ENCODE data around the gene C6. TPM values are rescaled to one million over a fixed set of nuclear protein-coding genes. Genes with fewer than 3 reads are reported as not detected.

Gene C6
- total and polyA plus RNA-seq, 2 of the 8 experiments (the other 6 are each of a cell fraction or from before 2014, with no cell fraction given): not detected

- Histone ChIP-seq H3K4me3 (ENCODE audit: extremely low read depth in 1 of 4, insufficient read depth in 2 of 4, low read depth in 3 of 4, low read length in 4 of 4) (no peak overlapping the region), H3K9me3 (ENCODE audit: insufficient read depth in 2 of 2, low read depth in 1 of 2, low read length in 1 of 2) (no peaks in the 10 kb centered on the region), H3K14ac (ENCODE audit: insufficient read length) (no peak overlapping the region), H4K5ac (ENCODE audit: insufficient read length, low read depth, low read length) (no peak overlapping the region), H3K4me2 (ENCODE audit: insufficient read depth in 1 of 2, low read depth in 2 of 2, low read length in 2 of 2) (no peak overlapping the region), H3K4me1 (replicated peaks in 1 of 4; ENCODE audit: control insufficient read depth in 3 of 4, insufficient read depth in 4 of 4, low read length in 3 of 4) (no peaks in the 10 kb centered on the region), H4K8ac (ENCODE audit: extremely low read depth, insufficient read depth, low read length) (no peak overlapping the region), H3K18ac (ENCODE audit: extremely low read depth, low read length) (no peak overlapping the region), H2AK5ac (ENCODE audit: low read depth, low read length) (no peak overlapping the region), H3K79me1 (ENCODE audit: low read depth, low read length) (no peaks in the 10 kb centered on the region), H2BK20ac (ENCODE audit: low read length) (no peak overlapping the region), H2BK5ac (ENCODE audit: low read depth, low read length) (no peak overlapping the region), H3K4ac (replicated peaks; ENCODE audit: insufficient read length, low read depth, low read length) (no peak overlapping the region), H3K79me2 (ENCODE audit: control insufficient read depth in 1 of 2, insufficient read depth in 2 of 2, low read length in 2 of 2) (no peaks in the 10 kb centered on the region), H3K36me3 (ENCODE audit: control insufficient read depth in 2 of 4, insufficient read depth in 4 of 4, low read length in 3 of 4) (no peaks in the 10 kb centered on the region; a peak in 1 of 8 replicates), H3K23me2 (ENCODE audit: low read depth, low read length) (no peaks in the 10 kb centered on the region), H2BK120ac (replicated peaks; ENCODE audit: low read depth, low read length) (no peak overlapping the region), H2BK12ac (ENCODE audit: low read depth, low read length) (no peak overlapping the region), H3K9ac (replicated peaks in 1 of 4; ENCODE audit: extremely low read depth in 1 of 4, low read depth in 3 of 4, low read length in 3 of 4) (no peak overlapping the region), H3K23ac (ENCODE audit: insufficient read length) (no peak overlapping the region), H4K91ac (replicated peaks; ENCODE audit: insufficient read length, low read length) (no peak overlapping the region), H3K27ac (ENCODE audit: low read depth, low read length) (no peak overlapping the region), H4K20me1 (replicated peaks in 1 of 2; ENCODE audit: control insufficient read depth in 1 of 2, insufficient read depth in 2 of 2, low read length in 2 of 2) (no peaks in the 10 kb centered on the region), H3K56ac (replicated peaks; ENCODE audit: insufficient read length, low read depth, low read length) (no peak overlapping the region), H3K27me3 (replicated peaks in 1 of 4; ENCODE audit: control insufficient read depth in 3 of 4, extremely low read depth in 1 of 4, insufficient read depth in 3 of 4, low read length in 3 of 4) (no peaks in the 10 kb centered on the region), H2AFZ (ENCODE audit: low read length) (no peak overlapping the region), H2BK15ac (ENCODE audit: low read length) (no peak overlapping the region)
- FAIRE-seq (no peak), DNase-seq (ENCODE audit: low read depth in 1 of 2, low spot score in 2 of 2) (no peak)
- WGBS, 2 experiments (ENCODE audit: extremely low coverage in 1 of 2, insufficient coverage in 1 of 2, insufficient read length in 1 of 2, insufficient replicate concordance in 2 of 2, low coverage in 1 of 2, low lambda C conversion rate in 2 of 2, missing lambda C conversion rate in 1 of 2): 100% methylated on average over 1 of the region's 1 CpG; no CpG with 5 or more reads in 1 of the 2 experiments
- ChIA-PET POLR2A (ENCODE audit: partially characterized antibody) (no interaction called here), CTCF (ENCODE audit: partially characterized antibody) (interaction anchor here (1.0 to 1.3 kb wide), 2 partner anchors 16 to 328 kb away, joined by 3 read pairs; no protein-coding TSS in a partner anchor)
- TF ChIP-seq POU5F1 (IDR thresholded peaks at IDR 0.05; ENCODE audit: low read depth, low read length) (no peak), CEBPB (IDR thresholded peaks at IDR 0.05; ENCODE audit: low read depth, low read length) (no peak), SIX5 (IDR thresholded peaks at IDR 0.05; ENCODE audit: low read depth, low read length) (no peak), YY1 (IDR thresholded peaks at IDR 0.05; ENCODE audit: low read depth, low read length) (no peak), TAF7 (optimal IDR thresholded peaks at IDR 0.05; ENCODE audit: borderline replicate concordance, low read depth, low read length) (no peak), ASH2L (IDR thresholded peaks at IDR 0.05; ENCODE audit: low read length) (no peak), RFX5 (IDR thresholded peaks at IDR 0.05; ENCODE audit: borderline replicate concordance, low read depth, low read length) (no peak), EGR1 (IDR thresholded peaks at IDR 0.05; ENCODE audit: borderline replicate concordance, low read depth, low read length) (no peak), SIN3A (conservative IDR thresholded peaks at IDR 0.05 in 1 of 2, IDR thresholded peaks at IDR 0.05 in 1 of 2; ENCODE audit: low read depth in 1 of 2, low read length in 2 of 2) (no peak), CTCF (IDR thresholded peaks at IDR 0.05; ENCODE audit: control extremely low read depth in 1 of 3, insufficient read depth in 1 of 3, low read depth in 1 of 3, low read length in 3 of 3) (no peak), GTF2F1 (IDR thresholded peaks at IDR 0.05; ENCODE audit: borderline replicate concordance, low read depth, low read length) (no peak), SUZ12 (IDR thresholded peaks at IDR 0.05; ENCODE audit: low read length) (no peak)
Observed at GRCh38 chr5:41195228-41195627, 18.1 kb downstream of the C6 start.

All from H1 (cell line).